GM21717 (cell line): ENCODE measurements around the gene ASXL1.
"Not testable (repeated sequence)": the region's sequence is repeated elsewhere in the genome, so short reads cannot be mapped to it uniquely, and the experiment has no call there.

ENCODE experiments used
- ATAC-seq: cut with Tn5 transposase; IDR thresholded peaks from one replicate; pipeline ENCODE4 v1.9.1; 2021; ENCODE audit warnings: mild to moderate bottlenecking, moderate library complexity; ENCODE audit not compliant: unreplicated experiment

Gene ASXL1

DNA sequence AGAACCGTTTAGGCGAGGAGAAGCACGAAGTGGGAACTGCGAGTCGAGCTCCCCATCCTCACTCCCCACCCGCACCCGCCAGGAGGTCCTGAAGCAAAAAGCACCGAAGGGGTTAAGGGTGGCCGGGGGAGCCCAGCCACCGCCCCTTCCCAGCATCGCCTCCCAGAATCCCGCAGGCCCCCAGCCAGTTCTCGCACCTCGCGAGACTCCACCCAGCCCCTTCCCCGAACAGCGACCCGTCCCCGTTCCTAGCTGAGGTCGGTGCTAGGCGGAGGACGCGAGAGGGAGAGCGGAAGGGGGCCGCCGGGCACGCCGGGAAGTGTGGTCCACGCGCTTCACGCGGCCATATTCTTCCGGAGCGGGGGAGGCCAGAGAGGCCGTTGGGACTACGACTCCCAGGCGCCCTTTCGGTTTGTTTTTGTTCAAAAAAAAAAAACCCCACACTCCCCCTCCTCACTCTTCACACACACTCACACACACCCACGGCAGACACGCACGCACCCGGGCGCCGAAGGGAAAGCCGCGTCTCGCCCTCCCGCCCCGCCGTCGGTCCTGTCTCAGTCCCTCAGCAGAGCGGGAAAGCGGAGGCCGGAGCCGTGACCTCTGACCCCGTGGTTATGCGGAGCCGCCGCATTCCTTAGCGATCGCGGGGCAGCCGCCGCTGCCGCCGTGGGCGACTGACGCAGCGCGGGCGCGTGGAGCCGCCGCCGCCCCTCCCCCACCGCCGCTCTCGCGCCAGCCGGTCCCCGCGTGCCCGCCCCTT is at the start of gene ASXL1:
ASXL1 (plus strand) TSS at position 463 of the 763 bp plus-strand sequence. CDS start 445 bp downstream, outside the sequence.
- ATAC-seq: peak; percentile 71

DNA sequence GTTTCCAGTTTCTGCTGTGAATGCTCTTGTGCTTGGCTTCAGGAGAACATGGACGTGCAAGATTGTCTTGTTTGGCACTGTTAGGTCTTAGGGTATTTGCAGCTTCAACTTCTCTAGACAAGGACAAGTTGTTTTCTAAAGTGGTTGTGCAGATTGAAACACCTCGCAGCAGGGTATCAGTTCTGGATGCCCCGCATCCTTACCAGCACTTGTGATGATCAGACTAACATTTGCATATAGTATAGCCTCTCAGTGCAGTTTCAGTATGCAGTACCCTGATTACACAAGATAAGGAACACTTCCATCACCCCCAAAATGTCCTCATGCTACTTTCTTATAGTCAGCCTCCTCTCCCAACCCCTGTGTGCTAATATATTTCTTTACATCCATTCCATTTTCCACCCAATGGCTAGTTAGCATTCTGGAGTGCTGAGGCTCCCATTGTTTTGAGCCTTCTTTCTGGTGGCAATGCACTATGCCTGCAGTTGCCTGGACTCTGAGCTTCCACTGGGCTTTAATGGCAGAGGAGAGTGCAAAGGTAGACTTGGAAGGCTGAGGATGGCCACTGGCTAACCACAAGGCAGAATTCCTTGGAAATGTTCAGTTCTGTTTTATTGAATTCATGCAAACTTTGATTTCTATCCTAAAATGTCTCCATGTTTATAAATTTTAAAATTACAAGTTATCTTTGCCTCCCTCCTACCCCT is 45.3 kb upstream of the ASXL1 start:
- ATAC-seq: no peak

DNA sequence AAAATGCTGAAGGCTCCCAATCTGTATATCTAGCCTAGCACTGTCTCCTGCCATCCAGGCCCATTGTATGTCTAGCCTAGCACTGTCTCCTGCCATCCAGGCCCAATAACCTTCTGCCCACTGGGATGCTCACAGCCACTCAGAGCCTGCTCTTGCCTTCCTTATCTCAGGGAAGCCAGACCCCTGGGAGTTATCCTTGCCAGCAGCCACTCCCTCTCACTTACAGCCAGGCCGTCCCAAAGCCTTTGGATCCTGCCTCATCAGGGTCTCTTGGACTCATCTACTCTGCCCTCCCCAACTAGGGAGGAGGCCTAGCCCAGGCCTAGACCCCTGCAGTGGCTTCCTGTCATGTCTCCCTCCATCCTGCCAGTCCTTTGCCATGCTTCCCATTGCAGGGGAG is 43.4 kb upstream of the ASXL1 start:
- ATAC-seq: no peak

DNA sequence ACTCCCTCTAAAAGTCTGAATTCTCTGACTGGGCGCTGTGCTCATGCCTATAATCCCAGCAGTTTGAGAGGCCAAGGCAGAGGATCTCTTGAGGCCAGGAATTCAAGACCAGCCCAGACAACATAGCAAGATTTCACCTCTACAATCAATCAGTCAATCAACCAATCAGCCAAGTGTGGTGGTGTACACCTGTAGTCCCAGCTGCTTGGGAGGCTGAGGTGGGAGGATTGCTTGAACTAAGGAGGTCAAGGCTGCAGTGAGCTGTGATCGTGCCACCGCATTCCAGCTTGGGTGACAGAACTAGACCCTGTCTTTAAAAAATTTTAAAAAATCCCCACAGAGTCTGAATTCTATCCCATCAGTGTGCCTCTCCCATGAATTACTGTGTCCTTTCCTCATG is 42.7 kb upstream of the ASXL1 start:
- ATAC-seq: no peak

DNA sequence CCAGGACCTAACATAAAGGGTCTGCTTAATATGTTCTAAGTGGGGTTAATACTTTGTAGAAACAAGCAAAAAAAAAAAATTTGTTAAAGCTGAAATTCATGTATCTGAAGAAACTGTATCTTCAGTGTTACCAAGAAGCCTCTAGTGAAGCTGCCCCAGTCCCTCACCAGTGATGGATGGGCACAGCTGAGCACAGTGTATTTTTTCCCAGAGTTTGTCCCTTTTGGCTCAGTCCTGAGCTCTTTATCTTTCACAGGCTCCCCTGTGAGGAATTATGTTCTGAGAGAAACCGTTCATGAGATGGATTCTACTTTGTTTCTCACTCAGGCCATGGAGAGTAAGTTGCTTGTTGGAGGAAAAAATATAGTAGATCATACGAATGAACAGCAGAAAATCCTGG is 42.2 kb upstream of the ASXL1 start:
- ATAC-seq: no peak

DNA sequence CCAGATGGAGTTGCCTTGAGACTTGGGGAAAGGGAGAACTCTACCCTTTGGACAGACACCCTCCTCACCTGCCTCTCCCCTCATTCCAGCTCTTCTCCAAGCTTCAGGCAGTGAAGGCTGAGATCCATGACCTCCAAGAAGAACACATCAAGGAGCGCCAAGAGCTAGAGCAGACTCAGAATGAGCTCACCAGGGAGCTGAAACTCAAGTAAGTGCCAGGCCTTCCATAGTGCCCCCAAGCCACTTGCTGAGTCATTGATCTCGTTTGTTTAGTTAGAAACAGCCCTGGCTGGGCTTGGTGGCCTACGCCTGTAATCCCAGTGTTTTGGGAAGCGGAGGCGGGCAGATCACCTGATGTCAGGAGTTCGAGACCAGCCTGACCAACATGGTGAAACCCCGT is 41.5 kb upstream of the ASXL1 start:
- no peak for ATAC-seq

DNA sequence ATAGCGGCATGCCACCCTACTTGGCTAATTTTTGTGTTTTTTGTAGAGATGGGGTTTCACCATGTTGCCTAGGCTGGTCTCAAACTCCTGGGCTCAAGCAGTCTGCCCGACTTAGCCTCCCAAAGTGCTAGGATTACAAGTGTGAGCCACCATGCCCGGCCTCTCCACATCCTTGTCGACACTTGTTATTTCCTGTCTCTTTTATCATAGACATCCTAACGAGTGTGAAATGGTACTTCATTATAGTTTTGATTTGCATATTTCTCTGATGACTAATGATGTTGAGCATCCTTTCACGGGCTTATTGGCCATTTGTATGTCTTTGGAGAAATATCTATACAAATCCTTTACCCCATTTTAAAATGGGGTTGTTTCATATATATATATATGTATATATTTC is 39.0 kb upstream of the ASXL1 start:
- no peak for ATAC-seq

DNA sequence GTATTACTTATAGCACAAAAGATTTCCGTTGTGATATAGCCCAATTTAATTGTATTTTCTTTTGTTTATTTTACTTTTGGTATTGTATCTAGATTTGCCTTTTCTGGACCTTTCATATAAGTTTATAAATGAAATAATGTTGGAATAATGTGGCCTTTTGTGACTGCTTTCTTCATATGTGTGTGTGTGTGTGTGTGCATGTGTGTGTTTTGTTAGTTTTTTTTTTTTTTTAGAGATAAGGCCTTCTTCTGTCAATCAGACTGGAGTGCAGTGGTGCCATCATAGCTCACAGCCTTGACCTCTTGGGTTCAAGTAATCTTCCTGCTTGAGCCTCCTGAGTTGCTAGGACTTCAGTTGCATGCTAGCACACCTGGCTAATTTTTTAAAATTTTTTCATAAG is 37.8 kb upstream of the ASXL1 start:
- ATAC-seq: no peak

DNA sequence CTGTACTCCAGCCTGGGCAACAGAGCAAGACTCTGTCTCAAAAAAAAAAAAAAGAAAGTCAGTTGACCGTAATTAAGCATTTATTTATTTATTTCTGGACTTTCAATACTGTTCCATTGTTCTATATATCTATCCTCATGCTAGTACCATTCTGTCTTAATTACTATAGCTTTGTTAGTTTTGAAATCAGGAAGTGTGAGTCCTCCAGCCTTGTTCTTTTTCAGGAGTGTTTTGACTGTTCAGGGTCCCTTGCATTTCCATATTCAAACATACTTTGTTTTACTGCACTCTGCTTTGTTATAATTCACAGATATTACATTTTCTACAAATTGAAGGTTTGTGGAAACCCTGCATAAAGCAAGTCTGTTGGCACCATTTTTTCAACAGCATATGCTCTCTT is 36.7 kb upstream of the ASXL1 start:
- ATAC-seq: no peak

DNA sequence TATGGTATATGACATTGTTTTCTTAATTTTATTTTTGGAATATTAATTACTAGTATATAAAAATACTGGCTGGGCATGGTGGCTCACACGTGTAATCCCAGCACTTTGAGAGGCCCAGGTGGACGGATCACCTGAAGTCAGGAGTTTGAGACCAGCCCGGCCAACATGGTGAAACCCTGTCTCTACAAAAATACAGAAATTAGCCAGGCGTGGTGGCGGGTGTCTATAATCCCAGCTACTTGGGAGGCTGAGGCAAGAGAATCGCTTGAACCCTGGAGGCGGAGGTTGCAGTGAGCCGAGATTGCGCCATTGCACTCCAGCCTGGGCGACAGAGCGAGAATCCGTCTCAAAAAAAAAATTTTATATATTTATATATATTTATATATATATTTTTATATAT is 35.9 kb upstream of the ASXL1 start:
- ATAC-seq: not testable (repeated sequence)

DNA sequence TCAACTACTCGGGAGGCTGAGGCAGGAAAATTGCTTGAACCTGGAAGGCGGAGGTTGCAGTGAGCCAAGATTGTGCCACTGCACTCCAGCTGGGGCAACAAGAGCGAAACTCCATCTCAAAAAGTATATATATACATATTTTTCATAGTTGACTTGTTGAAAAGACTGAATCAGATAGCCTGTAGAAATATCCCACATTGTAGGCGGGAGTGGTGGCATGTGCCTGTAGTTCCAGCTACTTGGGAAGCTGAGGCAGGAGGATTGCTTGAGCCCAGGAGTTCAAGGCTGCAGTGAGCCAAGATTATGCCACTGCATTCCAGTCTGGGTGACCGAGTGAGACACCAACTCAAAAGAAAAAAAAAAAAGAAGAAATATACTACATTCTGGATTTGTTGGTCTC is 34.4 kb upstream of the ASXL1 start:
- not testable (repeated sequence) for ATAC-seq

DNA sequence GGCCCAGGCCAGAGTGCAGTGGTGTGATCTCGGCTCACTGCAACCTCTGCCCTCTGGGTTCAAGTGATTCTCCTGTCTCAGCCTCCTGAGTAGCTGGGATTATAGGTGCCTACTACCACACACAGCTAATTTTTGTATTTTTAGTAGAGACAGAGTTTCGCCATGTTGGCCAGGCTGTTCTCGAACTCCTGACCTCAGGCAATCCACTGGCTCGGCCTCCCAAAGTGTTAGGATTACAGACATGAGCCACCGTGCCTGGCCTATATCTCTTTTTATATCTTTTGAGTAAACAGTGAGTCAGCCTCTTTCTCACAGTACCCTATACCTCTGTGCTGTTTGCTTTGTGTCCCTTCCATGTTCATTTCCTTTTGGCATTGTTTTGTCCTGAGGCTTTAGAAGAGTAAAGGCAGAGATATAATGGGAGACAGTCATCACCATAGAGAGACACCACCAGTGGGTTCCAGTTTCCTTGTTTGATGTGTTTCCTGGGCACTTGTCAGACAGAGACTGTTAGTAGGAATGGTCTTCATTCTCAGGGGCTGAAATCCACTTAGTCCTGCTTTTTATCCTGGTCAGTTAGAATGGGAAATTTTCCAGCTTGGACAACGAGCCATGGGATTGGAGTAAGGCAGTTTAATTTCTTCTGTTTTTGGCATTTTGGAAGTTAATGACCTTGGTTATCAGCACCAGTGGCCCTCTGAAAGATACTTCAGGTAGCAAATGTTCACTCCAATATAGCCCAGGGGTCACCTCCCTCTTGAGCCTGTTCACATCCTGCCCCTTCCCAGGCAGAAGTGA is 32.2 kb upstream of the ASXL1 start:
- ATAC-seq: no peak

DNA sequence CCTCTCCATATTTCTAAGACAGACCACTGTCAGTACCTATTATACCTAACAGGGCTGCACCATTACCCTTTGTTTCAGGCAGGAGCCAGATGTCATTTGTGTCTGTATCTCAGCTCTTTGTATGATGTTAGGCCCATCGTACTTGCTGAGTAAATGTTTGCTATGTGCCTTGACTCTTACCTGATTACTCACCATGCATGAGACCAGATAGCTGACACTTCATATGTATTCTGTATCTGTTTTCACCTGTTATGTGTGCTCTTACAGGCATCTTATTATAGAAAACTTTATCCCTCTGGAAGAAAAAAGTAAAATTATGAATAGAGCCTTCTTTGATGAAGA is 31.7 kb upstream of the ASXL1 start:
- no peak for ATAC-seq

DNA sequence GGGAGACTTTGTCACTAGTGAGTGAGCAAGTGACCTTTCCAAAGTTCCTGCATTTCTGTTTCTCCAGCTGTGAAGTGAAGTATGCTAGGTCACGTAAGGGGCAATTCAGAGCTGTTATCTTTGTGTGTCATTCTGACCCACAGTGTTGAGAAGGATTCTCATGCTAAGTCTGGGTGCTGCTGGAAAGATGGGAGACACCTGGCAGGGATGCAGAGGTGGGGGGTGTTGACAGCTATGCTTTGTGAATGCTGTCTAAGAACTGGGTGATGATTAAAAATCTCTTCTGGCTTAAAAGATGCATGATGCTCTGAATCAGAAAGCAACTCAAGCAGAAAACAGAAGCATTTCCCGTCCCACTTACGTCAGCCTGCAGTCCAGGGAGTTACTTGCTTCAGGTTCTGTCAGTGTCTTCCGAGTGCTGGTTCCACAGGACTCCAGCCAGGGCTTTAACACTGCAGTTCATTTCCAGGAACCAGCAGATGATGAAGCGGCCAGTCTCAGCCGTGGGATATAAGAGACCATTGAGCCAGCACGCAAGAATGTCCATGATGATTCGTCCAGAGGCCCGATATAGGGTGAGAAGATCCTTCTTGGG is 30.9 kb upstream of the ASXL1 start:
- no peak for ATAC-seq

DNA sequence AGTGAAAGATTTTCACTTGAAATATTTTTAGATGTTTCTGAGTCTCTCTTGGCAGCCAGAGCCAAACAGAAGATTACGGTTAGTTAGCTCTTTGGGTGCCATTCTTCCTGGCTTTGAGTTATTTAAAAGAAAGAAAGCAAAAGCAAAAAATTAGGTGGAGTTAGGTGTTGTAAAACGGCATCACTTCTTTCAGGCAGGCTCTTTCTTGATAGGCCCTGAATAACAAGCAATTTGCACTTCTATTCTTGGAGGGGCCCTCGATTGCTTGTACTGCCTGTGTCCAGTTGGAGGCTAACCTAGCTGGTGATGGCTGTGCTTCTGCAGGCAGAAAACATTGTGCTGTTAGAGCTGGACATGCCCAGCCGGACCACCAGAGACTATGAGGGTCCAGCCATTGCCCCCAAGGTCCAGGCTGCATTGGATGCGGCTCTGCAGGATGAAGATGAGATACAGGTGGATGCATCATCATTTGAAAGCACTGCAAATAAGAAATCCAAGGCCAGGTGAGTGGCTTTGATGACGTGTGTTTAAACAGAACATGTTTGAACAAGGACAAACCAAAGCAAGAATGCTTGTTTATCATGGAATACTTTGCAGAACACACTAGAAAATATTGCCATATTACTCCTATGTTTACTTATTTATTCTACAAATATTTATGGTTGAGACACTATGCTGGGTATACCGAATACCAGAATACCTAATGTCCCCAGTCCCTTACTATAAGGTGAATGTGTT is 28.1 kb upstream of the ASXL1 start:
- ATAC-seq: no peak

DNA sequence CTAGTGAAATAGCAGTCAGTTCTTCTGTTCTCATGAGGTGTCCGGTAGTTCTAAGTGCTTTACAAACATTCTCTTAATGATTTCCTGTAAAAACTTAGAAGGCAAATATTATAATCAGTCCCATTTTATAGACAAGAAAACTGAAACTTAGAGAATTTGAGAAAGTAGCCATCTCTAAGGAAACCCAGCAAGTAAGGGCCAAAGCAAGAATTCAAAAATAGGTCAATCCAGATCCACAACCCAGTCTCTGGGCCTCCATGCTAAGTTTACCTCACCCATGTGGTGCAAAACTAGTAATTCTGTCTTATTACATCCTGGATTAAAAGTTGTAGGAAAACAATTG is 27.6 kb upstream of the ASXL1 start:
- no peak for ATAC-seq

DNA sequence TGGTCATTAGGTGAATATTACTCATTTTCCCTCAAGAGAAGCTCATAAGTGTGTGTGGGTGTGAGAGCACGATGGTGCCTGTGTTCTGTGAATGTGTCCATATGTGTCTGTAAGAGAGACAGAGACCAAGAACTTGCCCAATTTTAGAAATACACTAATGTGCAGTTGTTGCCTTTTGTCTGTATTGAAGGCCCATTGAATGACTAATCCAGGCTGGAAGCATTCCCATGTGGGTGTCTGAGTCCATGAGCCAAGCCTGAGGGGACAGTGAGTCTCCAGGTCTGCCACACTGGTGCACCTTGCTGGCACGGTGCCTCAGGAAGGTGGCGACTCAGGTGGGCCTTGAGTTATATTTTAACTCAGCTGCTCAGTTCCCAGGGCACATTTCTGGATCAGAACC is 25.5 kb upstream of the ASXL1 start:
- ATAC-seq: peak; percentile 19

DNA sequence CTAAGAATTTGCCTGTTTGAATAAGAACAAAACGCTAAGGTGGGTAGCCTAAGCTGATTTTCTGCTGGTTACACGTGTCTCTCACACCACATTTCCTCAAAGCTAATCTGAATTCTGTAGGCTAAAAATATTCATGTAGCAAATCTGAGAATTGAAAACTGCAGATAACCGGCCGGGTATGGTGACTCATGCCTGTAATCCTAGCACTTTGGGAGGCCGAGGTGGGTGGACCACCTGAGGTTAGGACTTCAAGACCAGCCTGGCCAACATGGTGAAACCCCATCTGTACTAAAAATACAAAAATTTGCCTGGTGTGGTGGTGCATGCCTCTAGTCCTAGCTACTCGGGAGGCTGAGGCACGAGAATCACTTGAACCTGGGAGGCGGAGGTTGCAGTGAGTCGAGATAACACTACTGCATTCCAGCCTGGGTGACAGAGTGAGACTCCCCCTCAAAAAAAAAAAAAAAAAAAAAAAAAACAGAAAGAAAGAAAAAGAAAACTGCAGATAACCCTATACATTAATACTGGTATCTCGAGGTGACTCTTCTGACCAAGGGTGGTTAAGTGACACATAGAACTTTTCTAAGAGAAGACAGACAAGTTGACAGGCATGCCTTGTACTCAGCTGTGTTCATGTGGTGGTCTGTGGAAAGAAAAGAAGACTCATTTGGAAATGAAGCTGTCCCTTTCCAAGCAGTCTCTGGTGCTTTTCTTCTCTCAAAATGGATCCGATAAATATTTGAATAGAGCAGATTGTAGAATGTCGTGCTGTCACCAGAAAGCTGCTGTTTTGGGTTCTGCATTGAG is 24.7 kb upstream of the ASXL1 start:
- ATAC-seq: peak; percentile 60

DNA sequence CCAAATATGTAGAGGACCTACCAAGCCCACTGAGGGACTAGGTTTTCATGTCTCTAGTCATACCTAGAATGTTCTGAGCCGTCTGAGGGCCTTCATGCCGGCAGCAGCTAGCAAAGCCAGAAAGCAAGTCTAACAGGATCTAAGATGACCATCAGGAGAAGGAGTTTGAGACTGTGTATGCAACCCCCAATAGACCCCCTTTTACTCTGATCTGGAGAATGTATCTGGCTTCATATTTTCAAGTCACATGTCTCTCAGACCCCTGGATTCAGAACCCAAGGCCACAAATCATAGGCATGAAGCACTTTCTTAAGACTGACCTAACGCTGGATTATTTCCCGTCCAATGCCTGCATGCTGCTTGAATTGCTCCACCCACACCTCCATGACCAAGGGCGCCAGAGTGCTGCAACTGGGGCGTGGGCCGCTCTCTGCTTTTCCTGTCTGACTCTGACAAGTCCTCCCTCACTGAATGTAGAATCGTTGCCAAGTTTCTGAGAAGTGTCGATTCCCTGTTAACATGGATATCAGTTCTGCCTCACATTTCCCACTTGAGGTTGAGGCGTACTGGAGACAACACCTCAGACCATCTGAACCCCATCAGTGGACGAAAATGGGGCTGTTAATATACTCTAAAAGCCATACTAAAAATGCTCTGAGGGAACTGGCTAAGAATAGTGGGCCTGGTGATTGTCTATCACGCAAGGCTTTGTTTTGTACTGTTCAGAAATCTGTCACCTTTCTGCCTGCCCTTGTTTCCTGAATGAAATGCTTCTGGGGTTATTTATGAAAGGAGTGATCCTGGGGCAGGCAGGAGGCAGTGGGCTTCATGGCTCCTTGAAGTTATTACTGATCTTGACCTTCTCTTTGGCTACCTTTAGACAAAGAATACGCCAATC is 23.9 kb upstream of the ASXL1 start:
- peak; percentile 11 for ATAC-seq
